Activated naive CD8-positive, alpha-beta T cell treated with anti-CD3 and anti-CD28 coated beads, Interleukin-2, amount 10 ng/mL, durations not matched to agents 7 days and 5 days (primary cell): ENCODE results near the gene PTAR1. TPM values are rescaled to one million over a fixed set of nuclear protein-coding genes. Genes with fewer than 3 reads are reported as not detected.

Experiments
- total RNA-seq, 2 experiments: library from RNA; stranded (reverse); gene quantifications; one replicate each; pipeline ENCODE4 v1.2.3, GENCODE V29; 2021

Gene PTAR1
- total RNA-seq, 2 experiments from 2014 or later, result 68.4 to 69.6 TPM

Other genes with a start within 250 kb of the PTAR1 start
- under 1 TPM; 0.11 TPM for gene APBA1, start 87.6 kb downstream of the PTAR1 start, total RNA-seq
- gene CFAP95, start 60.8 kb upstream of the PTAR1 start, total RNA-seq, result 10 to 100 TPM; 10.6 to 12.3 TPM